Measurements from ENCODE around the gene ROPN1L.

- no peak for TF ChIP-seq CTCF (conservative IDR thresholded peaks at IDR 0.05; ENCODE audit: low read length)
- TF ChIP-seq EZH2phosphoT487 (IDR thresholded peaks at IDR 0.05; ENCODE audit: borderline replicate concordance), result no peak
Observed at GRCh38 chr5:10418654-10419345, 22.9 kb upstream of the ROPN1L start.
